CD4-positive, alpha-beta T cell treated with Interleukin-15 for 4 hours (primary cell): ENCODE measurements around the gene TSR1.
"Not testable (repeated sequence)": the region's sequence is repeated elsewhere in the genome, so short reads cannot be mapped to it uniquely, and the experiment has no call there.

Experiments
- DNase-seq: peaks from one replicate; pipeline ENCODE4 v3.0.0-alpha.2; 2020; ENCODE audit warnings: low spot score

TSR1 gene

DNA sequence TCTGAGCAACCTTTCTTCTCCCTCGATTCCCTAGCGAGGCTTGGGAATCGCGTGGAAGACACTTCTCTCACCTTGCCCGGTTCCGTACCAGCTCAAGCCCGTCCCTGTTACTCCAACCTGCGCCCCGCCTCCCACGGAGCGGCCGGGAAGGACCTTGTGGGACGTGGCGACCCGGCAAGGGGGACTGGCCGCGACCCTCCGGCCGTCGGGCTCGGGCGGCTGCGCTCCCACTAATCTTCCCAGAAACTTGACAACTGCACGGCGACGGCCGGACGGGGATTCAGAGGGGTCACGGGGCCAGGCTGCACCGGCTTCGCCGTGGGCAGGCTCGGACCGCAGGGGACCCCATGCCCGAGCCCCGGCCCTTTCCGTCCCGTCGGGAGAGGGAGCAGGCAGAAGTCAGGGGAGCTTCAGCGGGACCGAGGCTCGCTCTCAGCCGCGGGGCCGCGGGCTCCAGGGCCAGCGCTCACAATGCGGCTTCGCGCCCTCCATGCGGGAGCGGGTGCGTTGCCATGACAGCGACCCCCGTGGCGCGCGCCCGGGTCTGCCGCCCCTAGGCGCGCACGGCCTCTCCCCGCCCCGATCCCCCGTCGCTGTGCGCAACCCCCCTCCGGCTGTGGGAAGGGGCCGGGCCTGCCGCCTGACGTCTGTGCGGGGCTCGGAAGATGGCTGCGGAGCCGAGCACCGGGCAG lies 741 bp upstream of the TSR1 start, which contains the start of gene SGSM2:
SGSM2 (plus strand) TSS at position 650 of the 692 bp plus-strand sequence. CDS start 188 bp downstream, outside the sequence.
- DNase-seq, result peak; percentile 59

DNA sequence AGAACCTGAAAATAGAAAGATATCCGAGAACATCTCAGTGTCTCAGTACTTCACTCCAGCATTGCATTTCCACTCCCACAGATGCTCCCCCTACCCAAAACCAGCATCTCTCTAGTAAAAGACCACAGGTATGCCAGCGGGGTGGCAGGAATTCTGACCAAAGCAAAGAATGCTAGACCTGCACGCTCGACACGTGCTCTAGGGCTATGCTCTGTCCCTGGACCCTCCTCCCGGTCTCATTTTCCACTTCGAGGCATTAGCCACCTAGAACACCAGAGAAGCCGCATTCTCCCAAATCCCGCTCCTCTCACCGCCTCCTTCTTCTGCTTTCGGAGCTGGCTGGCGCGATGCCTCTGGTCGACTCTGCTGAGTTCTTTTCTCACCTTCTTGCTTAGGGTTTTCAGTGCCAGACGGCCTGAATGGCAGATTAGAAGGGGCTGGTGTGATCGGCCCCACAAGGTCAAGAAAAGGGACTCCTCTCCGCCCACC lies 487 bp downstream of the TSR1 start:
- DNase-seq, result no peak

DNA sequence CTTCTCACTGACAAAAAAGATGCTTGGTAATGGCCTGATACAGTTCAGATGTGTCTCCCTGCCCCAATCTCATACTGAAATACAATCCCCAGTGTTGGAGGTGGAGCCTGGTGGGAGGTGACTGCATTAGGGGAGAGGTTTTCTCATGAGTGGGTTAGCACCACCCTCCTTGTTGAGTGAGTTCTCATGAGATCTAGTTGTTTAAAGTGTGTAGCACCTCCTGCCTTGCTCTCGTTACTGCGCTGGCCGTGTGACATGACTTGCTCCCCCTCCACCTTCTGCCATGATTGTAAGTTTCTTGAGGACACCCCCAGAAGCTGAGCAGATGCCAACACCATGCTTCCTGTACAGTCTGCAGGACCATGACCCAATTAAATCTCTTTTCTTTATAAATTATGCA lies 5.0 kb downstream of the TSR1 start:
- DNase-seq, result no peak

DNA sequence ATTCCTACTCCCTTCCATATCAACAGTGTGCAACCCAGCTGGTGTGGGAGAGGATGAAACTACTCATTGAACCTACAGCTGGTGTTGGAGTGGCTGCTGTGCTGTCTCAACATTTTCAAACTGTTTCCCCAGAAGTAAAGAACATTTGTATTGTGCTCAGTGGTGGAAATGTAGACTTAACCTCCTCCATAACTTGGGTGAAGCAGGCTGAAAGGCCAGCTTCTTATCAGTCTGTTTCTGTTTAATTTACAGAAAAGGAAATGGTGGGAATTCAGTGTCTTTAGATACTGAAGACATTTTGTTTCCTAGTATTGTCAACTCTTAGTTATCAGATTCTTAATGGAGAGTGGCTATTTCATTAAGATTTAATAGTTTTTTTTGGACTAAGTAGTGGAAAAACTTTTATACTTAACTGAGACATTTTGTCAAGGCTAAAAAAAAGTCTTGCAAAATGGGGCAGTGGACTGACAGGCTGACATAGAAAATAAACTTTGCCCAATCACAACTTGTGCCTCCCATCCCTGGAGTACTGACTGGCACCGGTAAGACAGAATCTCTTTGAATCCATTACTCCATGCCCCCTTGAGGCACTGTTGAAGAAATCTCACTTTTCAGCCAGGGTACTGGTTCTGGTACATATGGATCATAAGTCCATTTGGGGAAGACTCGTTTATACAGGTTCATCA lies 12.5 kb downstream of the TSR1 start:
- DNase-seq, result no peak

DNA sequence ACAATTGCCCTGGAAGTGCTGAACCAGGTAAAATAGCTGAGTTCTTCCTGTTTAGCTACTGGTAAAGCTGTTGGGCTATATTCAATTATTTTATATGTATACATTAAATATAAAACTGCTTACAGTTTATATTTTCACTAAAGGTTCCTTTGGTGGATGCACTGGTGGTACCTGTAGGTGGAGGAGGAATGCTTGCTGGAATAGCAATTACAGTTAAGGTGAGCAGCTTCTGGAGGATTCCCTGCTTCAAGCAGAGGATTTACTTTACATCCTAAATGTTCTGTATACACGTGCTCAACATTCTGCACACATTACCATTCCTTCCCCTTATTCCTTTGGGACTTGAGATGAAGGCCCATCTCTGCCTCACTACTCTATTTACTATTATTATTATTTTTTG lies 14.9 kb downstream of the TSR1 start:
- no peak for DNase-seq

DNA sequence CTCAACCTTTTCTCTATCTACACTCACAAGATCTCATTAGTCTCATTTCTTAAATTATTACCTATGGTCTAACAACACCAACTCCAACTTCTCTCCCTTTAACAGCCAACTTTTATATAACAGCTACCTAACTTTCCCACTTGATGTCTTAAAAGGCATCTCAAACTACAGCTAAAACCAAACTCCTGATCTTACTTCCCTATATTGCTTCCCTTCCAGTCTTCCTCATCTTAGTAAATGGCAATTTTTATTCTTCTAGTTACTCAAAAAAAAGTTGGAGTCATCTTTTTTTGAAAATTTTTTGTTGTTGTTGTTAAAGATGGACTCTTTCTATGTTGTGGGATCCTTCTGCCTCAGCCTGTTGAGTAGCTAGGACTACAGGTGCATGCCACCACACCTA lies 17.2 kb downstream of the TSR1 start:
- no peak for DNase-seq

DNA sequence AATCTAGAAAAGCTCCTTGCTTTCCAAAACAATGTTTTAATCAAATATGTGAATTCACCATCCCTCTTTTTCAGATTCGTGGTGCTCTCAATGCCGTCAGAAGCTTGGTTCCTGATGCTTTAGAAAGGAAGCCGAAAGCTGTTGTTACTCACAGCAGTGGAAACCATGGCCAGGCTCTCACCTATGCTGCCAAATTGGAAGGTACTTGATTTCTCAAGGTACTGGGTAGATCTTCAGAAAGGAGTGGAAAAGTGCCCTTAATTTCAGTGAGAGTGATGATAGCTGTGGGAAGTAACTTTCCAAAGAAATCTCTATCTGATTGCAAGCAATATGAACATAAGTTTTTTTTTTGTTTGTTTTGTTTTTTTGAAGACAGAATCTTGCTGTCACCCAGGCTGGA lies 18.5 kb downstream of the TSR1 start:
- no peak for DNase-seq

DNA sequence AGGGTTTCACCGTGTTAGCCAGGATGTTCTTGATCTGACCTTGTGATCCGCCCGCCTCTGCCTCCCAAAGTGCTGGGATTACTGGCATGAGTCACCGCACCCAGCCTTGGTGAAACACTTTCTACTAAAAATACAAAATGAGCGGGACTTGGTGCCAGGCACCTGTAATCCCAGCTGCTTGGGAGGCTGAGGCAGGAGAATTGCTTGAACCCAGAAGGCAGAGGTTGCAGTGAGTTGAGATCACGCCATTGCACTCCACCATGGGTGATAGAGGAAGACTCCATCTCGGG lies 19.4 kb downstream of the TSR1 start:
- DNase-seq, result not testable (repeated sequence)

DNA sequence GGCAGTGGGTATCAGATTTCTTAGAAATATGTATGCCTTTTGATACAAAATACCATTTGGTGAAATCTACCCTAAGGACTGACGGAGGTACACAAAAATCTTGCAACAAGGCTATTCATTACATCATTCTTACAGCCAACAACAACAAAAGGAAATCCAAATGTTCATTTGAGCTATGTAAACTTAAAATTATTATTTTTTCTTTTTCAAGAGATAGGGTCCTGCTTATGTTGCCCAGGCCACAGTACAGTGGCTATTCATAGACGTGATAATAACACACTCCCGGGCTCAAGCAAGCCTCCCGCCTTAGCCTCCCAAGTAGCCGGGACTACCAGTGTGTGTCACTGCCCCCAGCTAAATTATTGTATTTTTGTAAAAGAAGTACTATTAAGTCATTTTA lies 23.5 kb downstream of the TSR1 start:
- DNase-seq, result no peak

DNA sequence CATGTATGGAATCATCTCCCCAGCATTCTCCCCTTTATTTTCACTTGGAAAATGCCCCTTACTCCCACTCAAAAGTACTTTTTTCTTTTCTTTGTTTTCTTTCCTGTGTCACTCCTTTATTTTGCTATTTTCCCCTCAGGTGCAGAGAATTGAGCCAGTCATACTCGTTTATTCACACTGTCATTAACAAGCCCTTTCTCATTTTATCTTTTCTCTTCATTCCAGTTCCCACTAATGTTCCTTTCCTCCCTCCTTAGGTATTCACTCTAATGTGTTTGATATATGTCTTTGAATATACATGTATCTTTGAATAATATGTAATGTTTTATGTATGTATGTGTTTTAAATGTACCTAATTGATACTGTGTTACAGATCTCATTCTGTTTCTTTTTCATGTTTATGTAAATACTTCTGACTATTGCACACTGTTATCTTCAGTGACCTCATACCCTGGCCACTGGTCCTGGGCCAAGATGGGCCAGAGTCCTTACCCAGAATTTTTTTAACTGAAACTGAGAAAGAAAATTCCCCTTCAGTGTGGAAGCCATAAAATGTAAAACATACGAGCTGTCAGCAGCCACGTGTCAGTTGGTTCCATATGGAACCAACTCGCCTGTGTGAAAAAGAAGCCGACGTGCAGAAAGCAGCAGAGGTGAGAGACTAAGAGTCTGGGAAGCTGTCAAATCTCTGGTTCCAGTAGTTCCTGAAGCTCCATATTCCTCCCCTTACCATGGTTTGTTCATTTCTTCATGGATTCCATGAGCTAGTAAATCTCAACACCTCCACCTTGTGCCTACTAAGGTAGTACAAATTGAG lies 26.7 kb downstream of the TSR1 start:
- no peak for DNase-seq

DNA sequence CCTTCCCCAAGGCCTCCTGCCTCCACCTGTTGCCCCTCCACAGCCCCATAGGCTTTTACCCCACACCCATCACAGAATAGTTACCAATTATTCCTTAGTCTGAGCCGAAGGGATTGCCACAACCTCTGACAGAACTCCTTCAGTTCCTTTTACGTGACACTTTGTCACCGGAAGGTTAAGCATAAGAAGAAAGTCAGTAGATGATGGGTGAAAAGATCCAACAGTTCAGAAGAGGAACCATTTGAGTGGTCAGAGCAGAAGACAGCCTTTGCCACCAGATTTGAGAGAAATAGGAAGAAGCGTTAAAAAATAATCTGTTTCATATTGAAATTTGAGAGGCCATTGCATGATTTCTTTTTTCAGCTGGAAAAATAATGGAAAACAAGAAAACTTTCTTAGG lies 31.3 kb downstream of the TSR1 start:
- DNase-seq, result no peak

DNA sequence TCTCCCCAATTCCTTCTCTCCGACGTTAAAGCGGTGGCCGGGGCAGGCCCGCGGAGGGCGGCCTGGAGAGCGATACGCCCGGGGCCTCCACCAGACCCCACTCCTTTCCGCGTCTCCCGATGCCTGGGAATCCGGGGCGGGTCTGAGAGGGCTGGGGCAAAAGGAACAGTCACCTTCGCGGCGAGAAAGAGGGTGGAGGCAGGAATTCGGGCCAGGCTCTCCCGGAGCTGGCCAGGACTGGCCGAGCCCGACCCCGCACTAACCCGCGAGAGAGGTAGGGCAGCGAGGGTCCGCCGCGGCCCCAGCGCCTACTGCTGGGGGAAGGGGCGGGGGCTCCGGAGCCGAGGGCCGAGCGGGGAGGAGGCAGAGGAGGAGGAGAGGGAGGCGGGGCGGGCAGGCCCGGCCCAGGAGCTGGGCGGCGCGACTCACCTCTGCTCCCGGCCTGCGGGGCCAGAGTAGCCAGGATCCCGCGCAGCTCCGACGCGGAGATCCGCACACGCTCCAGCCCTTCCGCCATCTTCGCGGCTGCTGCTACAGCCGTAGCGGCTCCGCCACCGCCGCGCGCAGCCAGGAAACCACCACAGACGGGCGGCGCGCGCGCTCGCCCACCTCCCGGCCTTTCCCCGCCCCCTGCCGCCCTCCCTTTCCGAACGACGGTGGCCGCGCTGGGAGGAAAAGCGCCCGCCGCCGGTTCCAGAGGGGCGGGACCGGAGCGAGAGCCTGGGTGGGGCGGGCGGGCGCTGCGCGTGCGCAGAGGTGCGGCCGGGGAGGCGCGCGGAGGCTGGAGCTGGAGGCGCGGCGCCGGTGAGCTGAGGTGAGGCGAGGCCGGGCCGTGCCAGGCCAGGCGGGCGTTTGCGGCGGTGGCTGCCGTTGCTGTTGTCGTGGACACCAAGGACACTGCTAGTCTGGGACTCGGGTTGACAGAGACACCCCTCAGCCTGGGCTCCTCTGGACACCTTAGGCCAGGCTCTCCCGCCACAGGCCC lies 32.8 kb downstream of the TSR1 start, which contains the start of the genes SMG6 and SRR:
SMG6 (minus strand) TSS at position 582 of the 985 bp plus-strand sequence; CDS start at position 517, 65 bp downstream.
SRR (plus strand) TSS at position 747 of the 985 bp plus-strand sequence. CDS start 11,611 bp downstream, outside the sequence.
- peak; percentile 95 for DNase-seq

DNA sequence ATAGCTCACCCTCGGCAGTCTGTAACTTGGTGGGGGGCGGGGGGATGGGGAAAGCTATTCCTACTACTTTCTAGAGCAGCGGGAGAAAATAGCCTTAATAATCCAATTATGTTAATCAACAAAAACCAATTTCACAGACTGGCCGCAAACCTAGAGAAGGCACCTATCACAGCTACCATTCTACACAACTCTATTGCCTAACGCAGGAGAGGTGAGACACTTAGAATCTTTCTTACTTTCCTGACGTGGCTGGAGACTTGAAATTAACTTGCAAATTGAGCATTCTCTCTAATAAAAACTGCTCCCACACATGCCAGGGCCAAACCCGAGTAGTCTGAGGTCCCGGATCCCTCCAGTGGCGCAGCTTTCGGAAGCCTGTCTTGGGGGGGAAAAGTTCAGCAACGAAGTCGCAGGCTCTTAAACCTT lies 33.5 kb downstream of the TSR1 start:
- no peak for DNase-seq

DNA sequence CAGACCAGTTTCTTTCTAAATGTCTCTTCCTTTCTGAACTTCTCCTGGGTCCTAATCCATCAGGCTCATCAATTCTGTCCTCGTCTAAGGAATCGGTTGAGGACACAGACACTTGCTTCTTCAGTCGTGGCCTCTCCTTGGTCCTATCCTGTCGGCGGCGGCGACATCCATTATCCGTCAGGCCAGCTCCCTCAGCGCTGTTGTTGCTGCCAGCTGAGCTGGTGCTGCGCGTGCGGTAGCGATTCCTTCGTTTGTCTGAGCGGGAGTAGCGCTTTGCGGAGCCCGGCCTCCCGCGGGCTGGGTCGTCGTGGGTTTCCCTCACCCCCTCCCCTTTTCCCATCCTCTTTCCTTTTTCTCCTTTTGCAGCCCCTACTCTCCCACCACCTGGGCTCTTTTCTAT lies 36.5 kb downstream of the TSR1 start:
- DNase-seq, result no peak

DNA sequence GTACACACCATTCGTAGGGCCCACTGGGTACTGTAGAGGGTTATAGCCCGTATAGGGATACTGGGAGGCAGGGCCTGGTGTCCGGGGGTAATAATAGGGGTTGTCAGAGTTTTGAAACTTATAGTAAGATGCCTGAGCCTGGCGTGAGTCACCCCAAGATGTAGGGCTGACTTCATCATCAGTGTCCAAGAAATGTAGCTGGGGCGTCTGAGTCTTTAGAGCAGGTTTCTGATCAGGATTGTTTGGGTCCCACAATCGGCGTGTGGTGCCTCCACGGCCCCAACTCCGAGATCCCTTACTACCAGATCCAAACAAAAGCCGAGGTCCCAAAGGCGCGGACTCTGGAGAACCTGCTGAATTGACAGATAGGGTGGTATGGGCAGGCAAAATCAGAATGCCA lies 37.1 kb downstream of the TSR1 start:
- DNase-seq, result no peak

DNA sequence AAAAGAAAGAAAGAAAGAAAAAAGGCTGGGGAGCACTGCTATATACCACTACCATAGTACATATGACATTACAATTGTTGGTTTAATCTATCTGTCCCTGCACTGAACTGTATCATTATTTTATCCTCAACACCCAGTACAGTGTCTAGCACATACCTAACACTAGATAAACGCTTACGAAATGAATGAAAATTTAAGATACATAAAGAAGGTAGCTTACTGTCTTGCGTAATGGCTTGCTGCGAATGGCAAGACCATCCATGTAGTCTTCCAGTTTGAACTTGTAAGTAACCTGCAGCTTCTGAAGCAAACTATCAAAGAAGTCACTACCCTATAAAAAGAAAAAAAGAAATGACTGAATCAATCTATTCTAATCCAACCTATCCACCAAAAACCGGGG lies 39.2 kb downstream of the TSR1 start:
- no peak for DNase-seq

DNA sequence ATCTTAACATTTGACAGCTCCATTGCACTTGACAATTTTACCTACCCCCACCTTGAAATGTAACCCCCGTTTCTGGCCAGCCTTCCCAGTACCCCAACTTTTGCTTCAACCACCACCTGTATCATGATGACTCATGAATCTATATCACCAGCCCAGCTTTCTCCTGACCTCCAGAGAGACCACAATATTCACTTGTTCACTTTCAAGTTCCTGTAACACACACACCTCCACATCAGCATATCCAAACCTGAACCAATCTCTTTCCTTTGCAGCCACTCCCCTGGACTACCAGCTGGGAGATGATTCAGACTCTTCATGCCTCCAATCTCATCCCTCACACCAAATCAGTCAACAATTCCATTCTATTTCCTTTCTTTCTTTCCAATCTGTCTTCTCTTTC lies 40.7 kb downstream of the TSR1 start:
- no peak for DNase-seq

DNA sequence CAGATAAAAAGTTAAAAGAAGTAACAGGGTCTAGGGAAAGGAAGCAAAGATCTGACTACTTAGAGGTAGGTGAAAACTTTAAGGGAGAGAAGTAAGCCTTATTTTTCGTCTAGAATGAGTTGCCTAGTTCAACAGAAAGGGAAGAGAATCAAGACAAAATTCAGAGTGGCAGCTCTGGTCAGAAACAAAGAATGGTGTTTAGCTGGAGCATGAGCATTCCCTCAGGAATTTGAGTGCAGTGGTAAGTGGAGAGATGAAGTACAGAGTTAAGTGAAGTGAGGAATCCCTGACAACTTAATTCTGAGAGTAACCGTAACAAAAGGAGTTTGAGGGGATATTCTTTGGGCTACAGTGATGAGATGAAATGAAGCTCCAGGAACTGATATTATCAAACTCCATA lies 44.2 kb downstream of the TSR1 start:
- no peak for DNase-seq

DNA sequence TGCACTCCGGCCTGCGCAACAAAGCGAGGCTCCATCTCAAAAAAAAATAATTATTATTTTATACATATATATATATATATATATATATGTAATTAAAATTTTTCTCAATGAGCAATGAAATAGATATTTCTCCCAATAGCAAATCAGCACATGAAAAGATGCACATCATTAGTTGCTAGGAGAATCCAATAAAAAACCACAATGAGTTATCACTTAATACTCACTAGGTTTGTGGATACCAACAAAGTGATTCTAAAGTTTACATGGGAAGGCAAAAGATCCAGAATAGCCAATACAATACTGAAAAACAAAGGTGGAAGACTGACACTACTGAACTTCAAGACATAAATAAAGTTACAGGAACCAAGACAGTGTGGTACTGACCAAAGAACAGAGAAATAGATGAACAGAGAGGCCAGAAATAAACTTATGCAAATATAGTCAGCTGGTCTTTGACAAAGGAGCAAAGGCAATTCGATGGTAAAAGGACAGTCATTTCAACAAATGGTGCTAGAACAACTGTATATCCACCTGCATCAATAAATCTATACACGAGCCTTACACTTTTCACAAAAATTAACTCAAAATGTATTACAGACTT lies 46.3 kb downstream of the TSR1 start:
- no peak for DNase-seq

DNA sequence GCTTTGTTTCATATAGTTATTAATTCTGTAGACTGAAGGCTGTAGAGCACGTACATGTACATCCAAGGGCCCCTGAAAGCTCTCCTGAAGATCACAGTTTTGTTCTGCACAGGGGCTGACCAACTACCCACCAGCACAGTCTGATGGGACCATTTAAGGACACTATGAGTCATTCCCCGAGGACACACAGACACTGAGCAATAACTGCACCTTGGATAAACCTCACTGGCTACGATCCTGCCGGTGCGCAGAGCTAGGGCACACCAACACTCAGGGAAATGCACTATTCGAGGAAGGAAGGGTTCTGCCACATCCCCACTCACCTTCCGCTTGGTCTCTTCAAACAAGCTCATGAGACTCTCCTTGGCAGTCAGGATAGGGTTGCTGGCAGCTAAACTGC lies 53.0 kb downstream of the TSR1 start:
- DNase-seq, result no peak

DNA sequence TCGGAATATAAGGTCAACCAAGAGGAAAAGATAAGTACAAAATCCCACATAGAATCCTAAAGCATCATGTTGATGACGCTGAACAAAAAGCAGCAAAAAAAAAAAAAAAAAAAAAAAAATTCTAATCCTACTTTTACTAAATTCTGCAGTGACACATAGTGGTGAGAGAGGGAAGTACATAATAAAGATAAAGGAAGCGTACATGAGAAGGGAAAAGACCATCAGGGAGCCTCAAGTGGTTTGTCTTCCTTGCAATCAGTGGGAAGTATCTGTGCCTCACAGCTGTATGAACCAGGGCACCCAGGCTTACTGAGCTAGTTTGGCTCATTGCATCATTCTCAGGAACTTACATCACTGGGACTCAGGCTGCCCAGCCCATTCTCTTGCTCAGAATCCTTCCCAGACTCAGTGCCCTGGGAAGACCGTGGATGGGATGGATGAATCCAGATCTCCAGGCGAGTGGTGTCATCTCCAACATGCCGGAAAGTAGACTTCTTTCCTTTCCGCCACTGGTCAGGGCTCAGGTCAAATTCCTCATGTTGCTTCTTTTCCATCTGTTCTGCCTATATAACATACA lies 53.9 kb downstream of the TSR1 start:
- DNase-seq, result peak; percentile 62
